Omental fat pad (tissue), 4 donors: ENCODE measurements around the gene PKP4. TPM values are rescaled to one million over a fixed set of nuclear protein-coding genes. Genes with fewer than 3 reads are reported as not detected.
A peak's percentile ranks its signal among the peaks of the same experiment; 100 is the strongest.
"Not testable (repeated sequence)": the region's sequence is repeated elsewhere in the genome, so short reads cannot be mapped to it uniquely, and the experiment has no call there.

Experiments
- ATAC-seq: fragments of 150-250 bp; one replicate; pipeline ENCODE4 v1.9.1; 2016; ENCODE audit warnings: mild to moderate bottlenecking, moderate library complexity; ENCODE audit not compliant: low FRiP score
- DNase-seq: peaks from one replicate; pipeline ENCODE4 v3.0.0-alpha.2; 2019; ENCODE audit warnings: low spot score
- CTCF ChIP-seq, 3 donors: fragments of 450-650 bp; IDR thresholded peaks; one replicate each; pipeline ENCODE4 v1.5.1; 2016 to 2017; ENCODE audit warnings: antibody characterized with exemption in 3 of 3, mild to moderate bottlenecking in 3 of 3, moderate library complexity in 2 of 3
- total RNA-seq, 4 donors: library from RNA; depleted of rRNA; stranded (reverse); fragments of >200 nt; gene quantifications; one replicate each; pipeline ENCODE4 v1.1.0, GENCODE V29; 2016

PKP4 gene
- total RNA-seq, 4 donors from 2014 or later = 25.8 to 96.9 (median 56.2) TPM

- no peak for TF ChIP-seq CTCF (IDR thresholded peaks at IDR 0.05)
- ATAC-seq (no peak), DNase-seq (no peak)
These were observed 24.6 kb upstream of the PKP4 start for GRCh38 chr2:158432117-158432516.

GRCh38 chr2:158433716-158434115, 23.0 kb upstream of the PKP4 start:
- not testable (repeated sequence) for DNase-seq, ATAC-seq

- not testable (repeated sequence) for DNase-seq, ATAC-seq
These were observed 17.7 kb upstream of the PKP4 start for GRCh38 chr2:158439062-158439461.

GRCh38 chr2:158443606-158444005, 13.1 kb upstream of the PKP4 start:
- TF ChIP-seq CTCF (IDR thresholded peaks at IDR 0.05) = no peak
- no peak for ATAC-seq
- DNase-seq = no peak

- TF ChIP-seq CTCF (IDR thresholded peaks at IDR 0.05) = no peak
- DNase-seq (no peak), ATAC-seq (peak; percentile 49)
These were observed 507 bp downstream of the PKP4 start for GRCh38 chr2:158457092-158457825.

- DNase-seq (peak; percentile 31), ATAC-seq (peak; percentile 64)
- TF ChIP-seq CTCF (IDR thresholded peaks at IDR 0.05) = peak in 1 of 3 donors; percentile 14
These were observed 1.3 kb downstream of the PKP4 start for GRCh38 chr2:158457826-158458616.

GRCh38 chr2:158458617-158458920, 1.8 kb downstream of the PKP4 start:
- no peak for TF ChIP-seq CTCF (IDR thresholded peaks at IDR 0.05)
- ATAC-seq = no peak
- DNase-seq = no peak
